HG02610 (cell line): Measurements from ENCODE around the gene LHX3.

ENCODE experiments used
- ATAC-seq: cut with Tn5 transposase; IDR thresholded peaks from one replicate; pipeline ENCODE4 v1.9.1; 2021; ENCODE audit warnings: mild to moderate bottlenecking, moderate library complexity; ENCODE audit not compliant: unreplicated experiment

Gene LHX3

DNA sequence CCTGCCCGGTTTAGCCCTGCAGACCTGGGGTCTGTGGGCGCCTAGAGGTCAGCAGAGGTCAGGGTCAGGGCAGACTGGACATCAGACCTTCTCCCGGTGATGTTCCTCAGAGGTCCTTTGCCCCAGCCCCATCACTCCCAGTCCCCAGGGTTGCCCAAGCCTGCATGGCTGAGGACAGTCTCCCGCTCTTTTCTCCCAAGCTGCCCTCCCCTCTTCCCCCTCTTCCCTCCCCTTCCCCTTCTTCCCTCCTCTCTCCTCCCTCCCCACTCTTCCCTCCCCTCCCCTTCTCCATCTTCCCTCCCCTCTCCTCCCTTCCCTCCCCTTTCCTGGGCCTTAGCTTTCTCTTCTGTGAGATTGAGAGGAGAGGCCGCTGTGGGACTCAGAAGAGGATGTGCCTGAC is 10.4 kb downstream of the LHX3 start:
- ATAC-seq, result no peak

DNA sequence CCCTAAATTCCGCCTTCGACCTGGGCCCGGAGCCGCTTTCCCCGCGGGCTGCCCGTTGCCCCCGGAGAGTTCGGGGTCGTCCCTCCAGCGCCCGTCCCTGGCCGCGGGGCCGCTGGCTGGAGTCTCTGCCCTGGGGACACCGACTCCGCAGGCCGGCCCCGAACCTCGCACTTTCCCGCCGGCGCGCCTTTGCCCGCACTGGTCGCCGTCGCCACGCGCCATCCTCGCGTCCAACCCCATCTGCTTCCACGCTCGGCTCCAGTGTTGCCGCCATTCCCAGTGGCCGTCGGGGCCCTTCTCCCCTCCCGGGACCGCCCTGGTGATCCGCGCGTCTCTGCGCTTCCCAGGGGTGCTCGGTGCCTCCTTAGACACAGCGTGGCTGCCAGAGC is 11.0 kb downstream of the LHX3 start:
- ATAC-seq, result no peak

DNA sequence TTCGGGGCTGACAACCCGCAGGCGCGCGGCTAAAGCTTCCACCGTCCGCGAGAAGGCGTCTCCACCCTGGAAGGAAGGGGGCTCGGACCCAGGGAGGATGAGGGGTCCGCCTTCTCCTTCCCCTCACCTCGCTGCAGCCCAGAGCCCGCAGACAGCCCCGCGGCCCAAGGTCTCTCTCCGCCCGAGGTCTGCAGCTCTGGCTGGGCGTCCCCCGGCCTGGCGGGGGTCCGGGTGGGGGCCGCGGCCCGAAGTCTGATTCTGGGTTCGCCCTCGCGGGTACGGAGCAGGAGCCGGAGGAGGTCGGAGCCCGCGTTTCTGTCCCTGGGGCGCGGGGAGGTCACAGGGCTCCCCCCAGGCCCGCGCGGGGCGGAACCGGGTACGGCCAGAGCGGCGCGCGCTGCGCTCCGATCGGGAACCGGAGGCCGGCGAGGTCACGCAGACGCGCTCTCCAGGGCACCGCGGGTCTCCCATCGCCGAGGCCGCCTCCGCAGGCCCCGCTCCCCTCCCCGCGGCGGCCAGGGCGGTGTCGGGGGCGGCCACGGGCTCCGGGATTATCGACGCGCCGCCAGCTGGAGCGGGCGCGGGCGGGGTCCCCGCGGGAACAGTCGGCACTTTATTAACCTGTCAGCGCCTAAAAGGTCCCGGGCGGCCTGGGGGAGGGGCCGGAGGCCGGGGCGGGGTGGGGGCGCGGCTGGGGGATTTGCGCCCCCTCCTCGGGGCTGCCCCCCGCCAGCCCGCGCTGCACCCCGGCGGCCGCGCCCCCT is 11.6 kb downstream of the LHX3 start:
- no peak for ATAC-seq

- no peak for ATAC-seq
These were observed 12.4 kb downstream of the LHX3 start for GRCh38 chr9:136192289-136193126.

GRCh38 chr9:136191960-136192286 is 13.0 kb downstream of the LHX3 start:
- no peak for ATAC-seq

GRCh38 chr9:136191099-136191959 is 13.6 kb downstream of the LHX3 start:
- ATAC-seq, result no peak

- ATAC-seq, result no peak
These were observed 14.3 kb downstream of the LHX3 start for GRCh38 chr9:136190656-136191055.

GRCh38 chr9:136190237-136190601 is 14.7 kb downstream of the LHX3 start:
- no peak for ATAC-seq

DNA sequence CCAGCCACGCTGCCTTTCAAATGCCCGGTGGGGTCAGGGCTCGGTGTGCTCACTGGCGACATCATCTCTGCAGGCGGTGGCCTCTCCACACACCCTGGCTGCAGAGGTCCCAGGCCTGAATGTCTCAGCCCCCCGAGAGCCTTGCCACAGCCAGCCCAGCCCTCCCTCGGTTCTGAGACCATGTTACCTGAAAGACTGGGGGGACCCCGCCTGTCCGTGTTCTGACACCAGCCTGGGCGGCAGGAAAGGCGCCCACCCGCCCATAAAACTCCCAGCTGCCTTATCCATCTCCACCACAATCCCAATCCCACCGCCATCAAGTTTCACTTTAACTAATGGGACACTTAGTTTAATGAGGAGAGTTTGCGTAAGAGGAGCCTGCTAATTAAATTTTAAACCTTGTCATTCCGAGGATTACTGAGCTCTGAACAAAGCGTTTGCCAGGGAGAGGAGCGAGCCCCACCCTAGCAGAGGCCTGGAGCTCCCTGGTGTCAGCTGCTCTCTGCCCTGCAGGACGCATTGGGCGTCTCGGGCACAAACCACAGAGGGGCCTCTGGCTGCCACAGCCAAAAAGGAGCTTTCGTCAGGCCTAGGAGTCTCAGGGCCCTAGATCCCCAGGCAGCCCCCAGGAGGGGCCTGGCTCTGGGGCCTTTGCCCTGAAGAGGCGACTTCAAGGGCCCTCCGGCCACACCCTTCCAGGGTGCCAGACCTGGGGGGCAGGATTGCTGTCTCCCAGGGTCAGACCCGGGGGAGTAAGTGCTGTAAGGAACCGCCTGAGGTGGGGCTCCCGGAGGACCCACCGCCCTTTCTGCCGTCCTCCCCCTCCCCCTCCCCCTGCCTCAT is 15.3 kb downstream of the LHX3 start:
- ATAC-seq, result no peak

DNA sequence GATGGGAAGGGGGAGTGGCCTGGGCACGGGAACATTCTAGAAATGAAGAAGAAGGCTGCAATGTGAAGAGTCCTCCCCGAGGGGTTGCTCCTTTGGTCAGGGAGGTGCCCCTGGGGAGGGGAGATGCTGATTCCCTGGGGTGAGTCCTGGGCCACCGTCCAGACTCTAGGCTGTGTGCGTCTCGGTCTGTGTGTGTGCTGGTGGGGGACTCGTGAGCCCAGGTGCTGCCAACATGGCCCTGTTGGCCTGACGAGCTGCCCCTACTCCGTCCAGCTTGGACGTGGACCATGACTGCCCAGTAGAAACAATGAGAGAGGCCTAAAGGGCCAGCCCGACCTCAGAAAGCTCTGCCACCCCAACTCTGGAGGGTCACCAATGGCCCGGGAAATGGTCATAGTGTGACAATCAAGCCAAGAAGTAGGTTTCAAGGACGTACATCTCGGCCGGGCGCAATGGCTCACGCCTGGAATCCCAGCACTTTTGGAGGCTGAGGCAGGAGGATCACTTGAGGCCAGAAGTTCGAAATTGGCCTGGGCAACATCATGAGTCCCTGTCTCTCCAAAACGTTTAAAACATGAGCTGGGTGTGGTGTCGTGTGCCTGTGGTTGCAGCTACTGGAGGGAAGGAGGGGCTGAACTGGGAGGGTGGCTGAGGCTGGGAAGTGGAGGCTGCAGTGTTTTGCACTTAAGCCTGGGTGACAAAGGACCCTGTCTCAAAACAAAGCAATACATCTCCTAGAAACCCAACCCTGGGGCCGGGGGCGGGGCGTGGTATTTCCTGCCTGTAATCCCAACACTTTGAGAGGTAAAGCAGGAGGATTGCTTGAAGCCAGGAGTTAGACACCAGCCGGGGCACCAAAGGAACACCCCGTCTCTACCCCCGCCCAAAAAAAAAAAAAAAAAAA is 17.0 kb downstream of the LHX3 start:
- ATAC-seq, result no peak

- no peak for ATAC-seq
These were observed 17.7 kb downstream of the LHX3 start for GRCh38 chr9:136187197-136187596.

GRCh38 chr9:136186386-136186785 is 18.5 kb downstream of the LHX3 start:
- ATAC-seq, result no peak

GRCh38 chr9:136185596-136186366 is 19.1 kb downstream of the LHX3 start:
- ATAC-seq, result no peak

- ATAC-seq, result no peak
These were observed 19.9 kb downstream of the LHX3 start for GRCh38 chr9:136185066-136185465.

DNA sequence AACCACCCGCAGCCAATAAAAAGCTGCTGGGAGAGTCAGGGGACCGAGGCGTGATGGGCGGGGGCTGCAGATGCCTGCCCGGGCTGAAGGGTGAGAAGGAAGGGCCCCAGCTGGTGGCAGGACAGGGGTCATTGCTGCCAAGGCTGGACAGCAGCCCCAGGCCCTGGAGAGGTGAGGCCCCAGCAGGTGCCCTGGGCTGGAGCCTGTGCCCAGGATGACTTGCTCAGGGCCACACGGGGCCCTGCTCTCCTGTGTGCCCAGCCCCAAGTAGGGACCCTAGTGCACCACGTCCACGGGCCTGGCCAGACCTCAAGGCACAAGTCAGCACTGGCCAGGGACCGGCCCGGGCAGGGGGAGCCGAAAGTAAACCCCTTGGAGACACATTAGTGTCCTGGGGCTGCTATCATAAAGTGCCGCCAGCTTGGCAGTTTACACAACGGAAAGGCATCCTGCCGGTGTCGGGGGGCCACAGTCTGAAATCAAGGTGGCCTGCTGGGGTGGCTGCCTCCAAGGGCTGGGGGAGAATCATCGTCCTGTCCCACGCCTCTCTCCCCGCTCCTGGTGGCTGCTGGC is 22.0 kb downstream of the LHX3 start:
- no peak for ATAC-seq

DNA sequence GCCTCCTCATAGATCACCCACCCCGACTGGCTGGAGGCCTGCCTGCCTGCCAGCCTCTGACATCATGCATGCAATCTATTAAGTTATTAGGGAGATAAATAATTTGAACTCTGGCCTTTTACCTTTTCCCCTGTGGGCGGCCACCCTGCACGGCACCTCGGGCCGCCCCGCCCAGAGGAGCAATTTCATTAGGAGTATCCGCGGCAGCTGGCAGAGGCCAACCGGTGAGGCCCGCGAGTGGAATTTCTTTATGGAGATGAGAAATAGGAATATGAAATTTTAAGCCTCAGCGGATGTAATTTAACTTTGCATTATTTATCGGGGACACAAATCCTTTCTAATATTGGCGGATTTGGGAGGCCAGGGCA is 22.5 kb downstream of the LHX3 start:
- ATAC-seq, result no peak

- no peak for ATAC-seq
These were observed 23.0 kb downstream of the LHX3 start for GRCh38 chr9:136181784-136182419.

DNA sequence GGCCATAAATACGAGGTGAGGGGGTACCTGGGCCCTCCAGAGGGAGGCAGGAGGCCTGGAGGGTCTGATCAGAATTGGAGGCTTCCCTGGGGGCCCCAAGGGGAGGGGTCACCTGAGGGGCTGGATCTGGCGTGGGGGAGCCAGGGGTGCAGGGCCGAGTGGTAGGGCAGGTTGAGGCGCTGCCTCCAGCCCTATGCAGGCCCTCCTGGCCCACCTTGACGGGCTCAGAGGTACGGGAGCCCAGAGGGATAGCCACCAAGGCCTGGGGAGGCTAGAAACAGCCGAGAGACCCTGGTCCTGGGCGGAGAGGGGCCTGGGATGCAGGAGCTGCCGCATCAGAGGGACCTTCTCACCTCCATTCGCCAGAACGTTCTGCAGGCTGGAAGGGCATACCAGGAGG is 24.3 kb downstream of the LHX3 start:
- no peak for ATAC-seq
